Activated T-cell treated with anti-CD3 and anti-CD28 coated beads for 48 hours (primary cell): ENCODE measurements around the gene RPUSD4.
"Not testable (repeated sequence)": the region's sequence is repeated elsewhere in the genome, so short reads cannot be mapped to it uniquely, and the experiment has no call there.

Experiments
- DNase-seq: peaks from one replicate; pipeline ENCODE4 v3.0.0-alpha.2; 2020; ENCODE audit warnings: low read depth

RPUSD4 gene, protein sequence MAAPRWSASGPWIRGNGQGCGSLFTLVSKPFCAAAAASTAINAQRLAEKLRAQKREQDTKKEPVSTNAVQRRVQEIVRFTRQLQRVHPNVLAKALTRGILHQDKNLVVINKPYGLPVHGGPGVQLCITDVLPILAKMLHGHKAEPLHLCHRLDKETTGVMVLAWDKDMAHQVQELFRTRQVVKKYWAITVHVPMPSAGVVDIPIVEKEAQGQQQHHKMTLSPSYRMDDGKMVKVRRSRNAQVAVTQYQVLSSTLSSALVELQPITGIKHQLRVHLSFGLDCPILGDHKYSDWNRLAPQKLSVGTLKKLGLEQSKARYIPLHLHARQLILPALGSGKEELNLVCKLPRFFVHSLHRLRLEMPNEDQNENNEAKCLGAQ

DNA sequence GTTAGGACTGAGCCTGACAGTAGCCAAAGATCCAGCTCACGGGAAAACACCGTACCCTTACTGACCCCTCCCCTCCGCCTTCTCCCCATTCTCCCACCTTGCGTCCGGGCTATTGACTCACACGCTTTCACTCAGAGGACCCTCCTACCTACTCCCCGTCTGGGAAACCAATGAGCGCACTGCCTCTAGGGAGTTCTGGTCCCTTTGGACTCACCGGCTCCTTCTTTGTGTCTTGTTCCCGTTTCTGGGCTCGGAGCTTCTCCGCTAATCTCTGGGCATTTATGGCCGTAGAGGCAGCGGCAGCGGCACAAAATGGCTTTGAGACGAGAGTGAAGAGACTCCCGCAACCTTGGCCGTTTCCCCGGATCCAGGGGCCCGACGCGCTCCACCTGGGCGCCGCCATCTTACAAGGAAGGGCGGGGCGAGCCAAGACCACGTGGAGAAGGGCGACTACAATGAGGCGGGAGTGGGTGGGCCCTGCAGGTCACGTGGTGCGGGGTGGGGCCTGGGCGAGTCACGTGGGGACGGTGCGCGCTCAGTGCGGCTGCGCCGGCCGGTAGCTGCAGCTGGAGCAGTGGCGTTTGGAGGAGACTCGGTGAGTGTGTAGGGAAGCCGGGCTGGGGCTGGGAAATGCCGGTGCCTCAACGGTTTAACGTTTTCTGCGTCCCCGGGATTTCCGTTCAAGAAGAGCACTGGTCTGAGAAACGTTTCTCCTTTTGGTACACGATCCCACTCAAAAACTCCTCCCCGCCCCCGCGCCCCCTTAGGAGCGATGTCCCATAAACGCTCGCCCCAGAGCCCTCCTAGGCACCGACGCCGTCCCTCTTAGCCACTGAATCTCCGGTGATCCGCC, at the start of gene RPUSD4, which contains the start of gene FAM118B:
Gene RPUSD4, minus strand, starts transcription at position 415 of the 853 bp plus-strand sequence. Its CDS starts 12 bp downstream, at position 403.
Gene FAM118B, plus strand, starts transcription at position 547 of the 853 bp plus-strand sequence. CDS start 23,220 bp downstream, outside the sequence.
- peak; percentile 99 for DNase-seq

DNA sequence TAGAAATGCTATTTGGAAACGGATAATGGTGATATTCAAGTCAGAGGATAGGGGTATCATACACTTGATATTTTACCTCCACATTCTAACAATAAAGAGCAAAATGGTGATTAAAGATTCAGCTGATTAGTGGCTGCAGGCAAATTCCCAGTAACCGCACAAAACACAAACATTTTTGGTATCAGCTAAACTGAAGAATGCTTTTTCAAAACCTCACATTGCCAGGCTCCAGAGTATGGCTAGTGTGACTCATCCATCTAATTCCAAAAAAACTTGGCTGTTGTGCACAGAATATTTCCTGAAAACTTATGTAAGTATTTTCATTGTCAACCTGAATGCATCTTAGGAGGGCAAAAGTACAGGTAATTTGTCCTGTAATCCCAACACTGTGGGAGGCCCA, 46.3 kb upstream of the RPUSD4 start:
- DNase-seq: no peak

DNA sequence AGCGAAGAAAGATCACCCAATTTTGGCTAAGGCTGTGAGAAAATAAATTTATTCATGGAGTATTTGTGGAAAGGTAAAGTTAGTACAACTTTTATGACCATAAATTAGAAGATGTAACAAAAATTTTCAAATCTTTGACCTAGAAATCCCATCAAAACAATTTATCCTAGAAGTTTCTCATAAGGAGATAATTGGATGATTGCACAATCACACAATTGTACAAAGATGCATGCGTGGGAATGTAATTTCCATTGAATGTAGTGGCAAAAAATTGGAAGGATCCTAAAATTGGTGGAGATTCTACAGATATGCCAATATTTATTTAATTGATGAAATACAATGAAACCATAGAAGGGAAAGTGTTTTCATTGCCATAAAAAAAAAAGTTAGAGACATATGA, 45.7 kb upstream of the RPUSD4 start:
- DNase-seq: no peak

DNA sequence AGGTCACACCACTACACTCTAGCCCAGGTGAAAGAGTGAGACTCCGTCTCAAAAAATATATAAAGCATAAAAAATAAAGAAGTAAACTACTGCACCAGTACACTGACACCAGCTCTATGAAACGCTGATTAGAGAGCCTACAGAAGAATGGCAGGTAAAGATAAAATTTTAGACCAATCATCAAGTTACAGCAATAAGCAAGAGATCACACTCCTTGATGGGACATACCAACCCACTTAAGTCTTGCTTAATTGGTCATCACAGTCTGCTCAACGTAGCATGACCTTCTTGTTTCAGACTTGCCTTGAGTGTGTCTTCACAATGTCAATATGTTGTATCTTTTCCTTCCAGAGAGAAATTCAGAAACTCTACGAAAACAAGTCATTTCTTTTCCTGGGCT, 44.8 kb upstream of the RPUSD4 start:
- DNase-seq: no peak

DNA sequence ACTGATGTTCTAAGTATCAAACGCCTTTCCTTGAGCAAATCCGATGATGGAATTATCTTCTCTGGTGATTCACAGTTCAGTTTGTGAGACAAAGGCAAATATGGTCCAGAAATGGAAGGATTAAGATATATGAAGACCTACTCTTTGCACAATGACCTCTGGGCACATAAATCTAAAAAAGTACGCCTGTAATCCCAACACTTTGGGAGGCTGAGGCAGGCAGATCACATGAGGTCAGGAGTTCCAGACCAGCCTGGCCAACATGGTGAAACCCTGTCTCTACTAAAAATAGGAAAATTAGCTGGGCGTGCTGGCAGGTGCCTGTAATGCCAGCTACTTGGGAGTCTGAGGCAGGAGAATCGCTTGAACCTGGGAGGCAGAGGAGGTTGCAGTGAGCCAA, 44.1 kb upstream of the RPUSD4 start:
- not testable (repeated sequence) for DNase-seq

DNA sequence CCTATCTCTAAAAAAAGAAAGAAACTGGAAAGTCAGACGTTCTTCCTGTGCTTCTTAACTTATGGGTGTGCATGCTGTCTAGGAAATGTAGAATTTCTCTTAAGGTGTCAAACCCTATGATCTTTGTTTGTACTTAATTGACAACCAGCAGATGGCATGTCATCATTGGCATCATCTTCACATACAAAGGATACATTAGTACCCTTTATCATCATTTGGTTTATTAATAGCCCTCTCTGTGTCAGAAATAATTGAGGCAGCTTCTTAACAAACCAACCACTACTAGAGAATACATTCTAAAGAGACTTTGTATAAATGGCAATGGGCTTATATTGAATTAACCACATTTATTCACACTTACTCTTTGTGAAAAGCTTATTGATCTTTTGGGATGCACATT, 43.4 kb upstream of the RPUSD4 start:
- DNase-seq: no peak

DNA sequence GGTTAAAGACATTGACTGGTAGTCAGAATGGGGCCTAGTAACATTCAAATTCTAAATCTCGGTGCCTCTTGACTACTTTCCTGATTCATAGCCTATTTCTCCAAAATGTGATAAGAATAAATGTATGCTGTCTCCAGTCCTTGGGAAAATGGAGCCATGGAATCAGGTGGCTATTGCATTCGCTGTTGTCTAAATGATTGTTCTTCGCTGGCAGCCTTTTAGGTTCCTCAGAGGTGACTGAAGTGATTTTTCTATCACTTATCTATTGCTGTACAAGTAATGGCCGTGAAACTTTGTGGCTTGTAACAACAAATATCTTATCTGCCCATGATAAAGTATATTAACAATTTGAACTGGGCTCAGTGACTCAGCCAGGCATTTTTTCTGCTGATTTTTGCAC, 41.8 kb upstream of the RPUSD4 start:
- DNase-seq: no peak

DNA sequence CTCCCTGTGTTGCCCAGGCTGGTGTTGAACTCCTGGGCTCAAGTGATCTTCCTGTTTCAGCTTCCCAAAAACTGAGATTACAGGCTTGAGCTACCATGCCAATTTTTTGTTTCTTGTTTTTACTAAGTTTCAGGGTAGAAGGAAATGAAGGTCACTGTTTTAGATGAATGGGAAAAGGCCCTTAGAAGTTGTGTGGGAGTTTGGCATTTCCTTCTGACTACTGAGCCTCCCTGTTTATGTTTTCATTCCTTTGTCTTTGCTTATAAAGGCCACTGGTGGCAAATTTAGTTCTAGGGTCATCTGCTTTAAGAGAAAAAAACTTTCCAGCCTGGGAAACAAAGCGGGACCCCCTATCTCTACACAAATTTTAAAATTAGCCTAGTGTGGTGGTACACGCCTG, 35.2 kb upstream of the RPUSD4 start:
- DNase-seq: no peak

DNA sequence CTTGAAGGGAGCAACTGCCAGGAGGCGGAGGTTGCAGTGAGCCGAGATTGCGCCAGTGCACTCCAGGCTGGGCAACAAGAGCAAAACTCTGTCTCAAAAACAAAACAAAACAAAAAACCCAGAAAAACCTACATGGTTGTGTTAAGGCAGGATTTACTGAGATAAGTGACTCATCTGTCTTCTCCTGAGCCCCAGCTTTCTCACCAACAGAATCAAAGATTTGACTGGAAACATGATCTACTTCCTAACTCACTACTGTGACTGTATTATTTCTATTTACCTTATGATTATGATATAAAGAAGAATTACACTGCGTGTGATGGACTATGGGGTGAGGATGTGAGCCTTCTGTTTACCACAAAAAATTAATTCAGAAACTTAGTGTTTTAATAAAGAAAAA, 21.9 kb upstream of the RPUSD4 start:
- no peak for DNase-seq

DNA sequence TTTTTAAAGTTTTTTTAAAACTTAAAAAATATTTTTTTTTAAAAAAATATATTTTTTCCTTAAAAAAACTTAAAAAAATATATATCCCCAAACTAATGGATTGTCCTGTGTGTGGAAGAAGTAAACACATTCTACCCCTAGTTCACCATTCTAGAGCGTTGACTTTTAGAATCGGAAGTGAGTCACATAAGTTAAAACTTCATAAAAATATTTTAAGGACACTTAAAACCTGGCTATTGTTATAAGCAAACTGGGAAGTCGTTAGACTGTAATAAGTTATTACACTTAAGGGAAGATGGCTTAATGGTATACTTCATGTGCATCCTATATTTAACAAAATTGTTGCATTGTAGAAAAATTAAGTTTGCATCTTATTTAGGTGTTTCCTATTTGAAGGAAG, 21.2 kb upstream of the RPUSD4 start:
- no peak for DNase-seq

DNA sequence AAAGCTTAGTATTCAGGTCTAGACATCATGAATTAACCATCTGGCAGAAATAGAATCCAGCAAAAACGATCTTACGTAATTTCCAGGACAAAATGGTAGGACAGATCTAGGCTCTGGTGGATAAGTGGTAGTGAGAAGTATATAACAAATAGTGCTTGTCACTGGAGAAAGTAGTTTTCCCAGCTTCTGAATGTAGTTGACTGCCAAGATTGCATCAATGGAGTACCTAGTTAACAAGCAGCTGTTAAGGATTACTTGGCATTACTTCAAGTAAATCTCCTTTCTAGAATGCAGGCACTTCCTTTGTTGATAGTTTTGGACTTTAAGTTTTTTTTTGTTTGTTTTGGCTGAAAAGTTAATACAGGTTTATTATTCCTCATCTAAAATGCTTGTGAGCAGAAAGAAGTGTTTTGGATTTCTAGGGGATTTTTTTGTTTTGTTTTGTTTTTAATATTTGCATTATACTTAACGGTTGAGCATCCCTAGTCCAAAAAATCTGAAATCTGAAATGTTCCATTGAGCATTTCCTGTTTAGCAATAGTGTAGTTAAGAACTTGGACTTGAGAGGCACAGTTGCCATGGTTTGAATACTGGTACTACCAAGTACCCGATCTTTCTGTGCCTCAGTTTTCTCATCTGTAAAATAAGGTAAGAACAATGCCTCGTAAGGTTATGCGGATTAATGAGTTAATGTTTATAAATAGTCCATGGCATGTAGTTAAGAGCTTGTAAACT, 20.4 kb upstream of the RPUSD4 start:
- no peak for DNase-seq

DNA sequence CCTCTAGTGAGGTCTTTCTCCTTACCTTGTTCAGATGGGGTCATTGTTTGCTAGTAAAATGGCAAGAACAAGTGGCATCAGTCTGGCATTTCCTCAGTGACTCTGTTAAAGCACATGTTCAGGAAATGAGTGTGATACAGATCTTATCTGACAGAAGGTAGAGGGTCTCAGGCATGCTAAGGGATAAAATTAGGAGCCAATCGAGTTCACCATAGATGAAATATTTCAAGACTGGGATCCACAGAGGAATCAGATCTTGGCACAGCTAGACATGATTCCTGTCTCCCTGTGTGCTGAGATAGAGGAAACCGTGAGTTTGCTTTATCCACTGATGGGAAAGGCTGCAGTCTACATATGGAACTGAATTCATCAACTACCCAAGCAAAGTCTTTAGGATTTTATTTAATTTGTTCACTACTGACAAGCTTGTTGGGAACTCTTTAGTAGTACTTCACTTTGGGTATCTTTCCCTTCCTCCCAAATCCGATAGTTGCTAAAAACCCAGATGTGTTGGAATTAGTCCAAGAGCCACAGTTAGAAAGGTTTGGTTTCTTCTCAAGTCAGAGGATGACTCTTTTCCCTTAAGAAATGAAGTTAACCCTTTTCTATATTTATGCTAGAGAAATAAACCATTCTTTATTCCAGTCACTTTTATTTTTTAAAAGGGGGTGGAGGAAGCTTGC, 18.5 kb upstream of the RPUSD4 start:
- DNase-seq: no peak

DNA sequence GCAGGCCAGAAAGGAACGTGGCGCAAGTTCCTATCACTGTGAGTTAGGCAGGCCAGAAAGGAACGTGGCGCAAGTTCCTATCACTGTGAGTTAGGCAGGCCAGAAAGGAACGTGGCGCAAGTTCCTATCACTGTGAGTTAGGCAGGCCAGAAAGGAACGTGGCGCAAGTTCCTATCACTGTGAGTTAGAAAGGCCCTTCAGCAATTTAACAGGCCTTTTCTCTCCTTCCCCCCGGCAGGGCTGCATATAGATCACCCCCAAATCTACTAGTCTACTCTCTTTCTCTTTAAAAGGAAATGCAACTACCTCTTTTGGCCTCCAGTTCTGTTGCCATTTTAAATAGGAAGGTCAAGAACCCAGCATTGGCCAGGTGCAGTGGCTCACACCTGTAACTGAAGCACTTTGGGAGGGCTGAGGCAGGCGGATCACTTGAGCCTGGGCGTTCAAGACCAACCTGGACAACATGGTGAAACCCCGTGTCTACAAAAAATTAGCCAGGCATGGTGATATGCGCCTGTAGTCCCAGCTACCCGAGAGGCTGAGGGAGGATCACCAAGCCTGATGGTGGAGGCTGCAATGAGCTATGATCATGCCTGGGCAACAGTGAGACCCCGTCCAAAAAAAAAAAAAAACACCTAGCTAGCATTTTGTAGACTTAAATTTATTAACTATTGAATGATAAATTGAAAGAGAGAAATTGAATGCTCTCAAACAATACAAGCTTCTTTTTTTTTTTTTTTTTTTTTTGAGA, 15.1 kb upstream of the RPUSD4 start:
- no peak for DNase-seq

DNA sequence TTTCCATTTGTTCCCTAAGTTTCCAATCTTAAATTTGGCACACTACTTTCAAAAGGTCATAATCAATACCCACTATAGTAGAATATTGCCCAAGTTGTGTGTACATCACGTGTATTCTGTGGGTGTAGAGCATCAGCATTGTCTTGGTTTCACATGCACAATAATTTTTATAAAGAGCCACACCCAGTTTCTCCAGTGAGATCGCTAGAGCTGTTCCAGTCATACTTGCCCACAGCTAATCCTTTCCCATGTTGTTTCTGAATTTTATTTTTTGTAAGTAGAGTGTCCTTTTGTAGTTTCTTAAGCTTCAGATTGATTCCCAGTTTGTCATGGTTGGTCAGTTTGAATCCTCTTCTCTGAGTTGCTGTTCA, 13.8 kb upstream of the RPUSD4 start:
- DNase-seq: no peak

DNA sequence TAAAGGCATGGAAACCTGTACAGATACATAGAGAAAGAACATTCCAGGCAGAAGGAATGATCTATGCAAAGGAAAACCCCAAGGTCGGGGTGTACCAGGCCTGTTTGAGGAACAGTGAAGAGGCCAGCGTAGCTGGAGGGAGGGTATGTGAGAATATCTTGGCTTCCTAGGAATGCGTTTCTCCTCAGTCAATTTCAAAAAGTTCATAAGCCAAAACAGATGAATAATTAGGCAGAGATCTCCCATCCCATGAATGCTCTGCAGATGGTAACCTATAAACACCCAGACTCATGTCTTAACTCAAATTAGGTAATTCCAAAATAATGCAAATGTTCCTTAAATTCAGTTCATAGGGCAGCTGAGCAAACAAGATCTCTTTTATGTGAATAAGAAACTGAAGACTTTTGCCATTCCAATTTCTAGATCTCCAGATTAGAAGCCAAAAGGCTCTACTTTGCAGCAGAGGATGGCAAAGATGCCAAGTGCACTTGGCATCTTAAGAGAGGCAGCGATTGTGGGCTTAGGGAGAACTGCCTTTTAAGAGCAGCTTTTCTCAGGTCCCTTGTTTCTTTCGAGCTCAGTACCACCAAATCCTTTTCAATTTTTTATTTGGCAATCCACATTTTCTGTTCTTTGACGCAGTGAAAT, 13.3 kb upstream of the RPUSD4 start:
- no peak for DNase-seq

DNA sequence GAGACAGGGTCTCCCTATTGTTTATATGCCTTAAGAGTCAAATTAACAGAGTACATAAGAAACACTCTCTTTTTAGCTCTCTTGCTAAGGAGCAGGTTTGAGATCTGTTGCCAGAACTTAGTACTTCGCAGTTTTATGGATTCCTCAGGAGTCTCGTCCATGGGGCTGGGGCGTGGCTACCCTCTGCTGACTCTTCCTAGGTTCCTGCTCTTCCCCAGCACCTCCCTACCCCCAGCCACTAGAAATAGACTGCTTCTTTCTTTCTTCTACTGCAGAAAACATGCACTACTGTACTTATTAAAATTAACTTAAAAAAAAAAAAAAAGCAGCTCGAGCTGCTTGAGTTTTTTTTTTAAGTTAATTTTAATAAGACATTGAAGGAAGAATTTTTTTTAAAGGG, 8.1 kb upstream of the RPUSD4 start:
- no peak for DNase-seq

DNA sequence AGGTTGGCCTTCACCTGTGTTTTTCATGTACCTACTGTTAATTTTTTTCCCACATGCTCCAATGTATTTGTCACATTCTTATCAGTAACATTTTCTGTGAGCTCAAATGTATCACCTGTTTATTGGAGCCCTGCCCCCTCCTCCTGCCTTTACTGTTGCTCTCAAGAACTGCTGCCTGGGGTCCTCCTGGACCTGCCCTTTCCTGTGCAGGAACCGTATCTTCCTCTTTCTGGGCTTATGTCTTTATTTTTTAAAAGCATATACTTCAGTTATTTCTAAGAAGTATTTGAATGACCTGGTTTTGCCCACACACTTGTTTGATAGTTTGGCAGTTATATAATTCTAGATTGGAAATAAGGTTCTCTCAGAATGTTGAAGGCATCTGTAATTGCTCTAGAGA, 6.0 kb upstream of the RPUSD4 start:
- DNase-seq: no peak

DNA sequence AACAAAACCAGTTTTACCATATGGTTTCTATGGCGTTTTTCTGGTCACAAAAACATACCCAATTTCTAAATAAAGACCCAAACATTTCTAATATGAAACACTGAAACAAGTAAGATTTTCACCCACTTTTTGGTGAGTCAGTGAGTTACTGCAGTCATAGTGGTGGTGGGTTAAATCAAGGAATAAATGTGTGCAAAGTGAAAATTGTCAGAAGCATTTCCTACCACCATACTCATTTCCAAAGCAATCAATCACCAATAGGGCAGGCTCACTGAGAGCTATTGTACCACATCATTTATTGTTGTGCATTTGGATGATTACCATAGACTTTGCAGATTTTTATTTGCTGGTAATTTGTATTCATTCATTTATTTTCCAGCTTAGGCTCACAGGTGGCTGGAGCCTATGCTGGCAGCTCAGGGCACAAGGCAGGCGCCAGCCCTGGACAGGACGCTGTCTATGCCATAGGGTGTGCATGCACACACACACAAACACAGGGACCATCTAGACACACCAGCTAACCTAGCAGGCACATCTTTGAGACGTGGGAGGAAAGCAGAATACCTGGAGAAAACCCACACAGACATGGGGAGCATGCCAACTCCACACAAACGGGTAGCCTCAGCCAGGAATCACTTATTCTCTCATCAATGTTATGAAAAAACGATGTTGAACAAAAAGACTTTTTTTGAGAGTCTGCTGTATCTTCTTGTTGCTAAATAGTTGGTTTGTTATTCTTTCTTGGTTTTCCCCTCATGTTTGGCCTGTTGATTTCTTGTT, 5.3 kb upstream of the RPUSD4 start:
- no peak for DNase-seq

DNA sequence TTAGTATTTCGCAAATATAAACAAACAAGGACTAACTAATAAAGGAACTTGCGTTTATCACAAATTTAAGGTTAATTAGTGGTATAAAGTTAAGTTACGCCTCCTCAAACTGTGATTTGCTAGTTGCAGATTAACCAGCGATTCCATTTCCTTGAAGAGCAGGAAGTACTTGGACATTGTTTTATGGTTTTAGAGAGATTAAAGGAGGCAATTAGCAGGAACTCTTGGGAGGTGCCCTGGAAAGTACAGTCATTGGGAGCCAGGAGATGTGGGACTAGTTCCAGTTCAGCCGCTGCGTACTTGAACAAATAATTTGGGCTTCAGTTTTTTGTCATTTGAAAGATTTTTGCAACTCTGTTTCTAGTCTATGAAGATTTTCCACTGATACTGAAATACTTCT, 3.4 kb upstream of the RPUSD4 start:
- no peak for DNase-seq

DNA sequence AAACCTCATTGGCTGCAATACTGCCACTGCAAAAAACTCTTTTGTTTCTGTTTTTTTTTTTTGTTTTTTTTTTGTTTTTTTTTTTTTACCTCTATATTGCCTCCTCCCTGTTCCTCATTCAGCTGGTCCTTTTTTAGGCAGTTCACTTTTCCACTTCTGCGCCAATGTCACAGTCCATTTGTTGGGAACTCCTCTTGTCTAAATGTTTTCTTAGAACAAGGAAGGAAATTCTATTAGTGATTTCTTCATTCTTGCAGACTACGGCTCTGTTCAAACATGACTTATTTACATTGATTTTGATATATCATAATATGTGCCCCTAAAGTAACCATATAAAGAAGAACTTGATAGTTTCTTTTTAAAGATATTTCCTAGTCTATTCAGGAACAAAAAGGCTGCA, 3.0 kb upstream of the RPUSD4 start:
- DNase-seq: no peak
